GM13976 (cell line): ENCODE results near the gene MBOAT7.
"Not testable (repeated sequence)": the region's sequence is repeated elsewhere in the genome, so short reads cannot be mapped to it uniquely, and the experiment has no call there.

Experiments
- DNase-seq: peaks from one replicate; pipeline ENCODE4 v3.0.0; 2012; ENCODE audit warnings: low spot score
- CTCF ChIP-seq: IDR thresholded peaks from 2 replicates; pipeline ENCODE4 v1.5.1; 2012; ENCODE audit warnings: borderline replicate concordance, mild to moderate bottlenecking; ENCODE audit not compliant: insufficient read depth; ENCODE audit errors: extremely low read depth, missing control alignments, control extremely low read depth
- in situ Hi-C: fragments of 300-500 bp; cut with MboI; formaldehyde crosslinking; loops from one replicate; pipeline ENCODE4 v1.12.0; 2022; ENCODE audit warnings: low sequenced_read_pairs, mixed read lengths, inconsistent platforms; ENCODE audit not compliant: unreplicated experiment

MBOAT7 gene

GRCh38 chr19:54221947-54222346 lies 32.6 kb upstream of the MBOAT7 start:
- DNase-seq, in situ Hi-C loops: not testable (repeated sequence)

GRCh38 chr19:54219702-54220101 lies 30.3 kb upstream of the MBOAT7 start:
- in situ Hi-C loops, DNase-seq: not testable (repeated sequence)

DNA sequence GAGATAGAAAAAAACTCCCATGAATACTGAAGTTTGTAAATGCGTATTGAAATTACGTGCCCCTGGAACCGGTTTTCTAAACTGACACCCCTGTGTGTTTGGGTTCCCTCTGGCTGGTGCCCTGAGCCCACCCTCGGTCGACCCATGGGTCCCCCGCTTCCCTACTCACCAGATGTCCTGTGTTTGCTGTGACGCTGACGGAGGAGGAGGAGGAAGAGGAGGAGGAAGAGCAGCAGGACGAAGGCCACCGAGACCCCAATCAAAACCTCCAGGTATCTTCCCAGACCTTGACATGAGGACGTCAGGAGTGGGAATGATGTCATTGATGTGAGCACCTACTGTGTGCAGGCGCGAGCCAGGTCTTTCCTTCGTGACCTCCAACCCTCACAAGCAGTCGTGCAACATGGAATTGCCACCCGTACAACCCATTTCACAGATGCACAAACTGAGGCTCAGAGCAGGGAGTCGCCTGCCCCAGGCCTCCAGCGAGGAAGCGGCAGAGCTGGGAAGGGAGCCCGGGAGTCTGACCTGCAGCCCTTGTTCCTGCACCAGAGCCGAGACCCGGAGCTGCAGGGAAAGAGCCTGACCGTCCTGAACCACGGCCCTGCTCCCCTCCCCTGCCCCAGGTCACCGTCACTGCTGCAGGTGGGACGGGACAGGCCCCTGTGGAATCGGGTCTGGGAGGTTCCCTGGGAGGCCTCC lies 29.7 kb upstream of the MBOAT7 start:
- TF ChIP-seq CTCF: no peak
- in situ Hi-C loops: no loop called here
- DNase-seq: no peak

DNA sequence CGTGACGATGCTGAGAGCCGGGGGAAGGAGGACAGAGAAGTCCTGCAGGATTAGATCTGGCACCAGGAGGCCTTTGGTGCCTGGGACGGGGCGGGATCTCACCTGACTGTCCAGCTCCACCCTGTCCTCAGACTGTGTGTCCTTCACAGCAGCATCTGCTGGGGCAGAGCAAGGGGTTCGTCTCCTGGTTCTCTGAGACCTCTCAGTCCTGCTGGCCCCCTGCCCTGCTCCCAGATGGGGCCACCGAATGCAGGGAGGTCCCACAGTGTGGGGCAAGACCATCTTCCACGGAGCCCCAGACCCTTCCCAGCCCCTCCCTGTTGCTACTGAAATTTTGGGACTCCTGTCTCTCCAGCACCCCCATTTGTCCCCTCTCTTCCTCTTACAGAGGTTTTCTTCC lies 28.9 kb upstream of the MBOAT7 start:
- in situ Hi-C loops: no loop called here
- TF ChIP-seq CTCF: no peak
- DNase-seq: no peak

- in situ Hi-C loops, DNase-seq: not testable (repeated sequence)
These were observed 28.3 kb upstream of the MBOAT7 start for GRCh38 chr19:54217517-54218247.

GRCh38 chr19:54216869-54217268 lies 27.5 kb upstream of the MBOAT7 start:
- no peak for DNase-seq

GRCh38 chr19:54214734-54215133 lies 25.4 kb upstream of the MBOAT7 start:
- DNase-seq, in situ Hi-C loops: not testable (repeated sequence)

More at GRCh38 chr19:54216869-54217268, 27.5 kb upstream of the MBOAT7 start:
- no peak for TF ChIP-seq CTCF
- in situ Hi-C loops: no loop called here

DNA sequence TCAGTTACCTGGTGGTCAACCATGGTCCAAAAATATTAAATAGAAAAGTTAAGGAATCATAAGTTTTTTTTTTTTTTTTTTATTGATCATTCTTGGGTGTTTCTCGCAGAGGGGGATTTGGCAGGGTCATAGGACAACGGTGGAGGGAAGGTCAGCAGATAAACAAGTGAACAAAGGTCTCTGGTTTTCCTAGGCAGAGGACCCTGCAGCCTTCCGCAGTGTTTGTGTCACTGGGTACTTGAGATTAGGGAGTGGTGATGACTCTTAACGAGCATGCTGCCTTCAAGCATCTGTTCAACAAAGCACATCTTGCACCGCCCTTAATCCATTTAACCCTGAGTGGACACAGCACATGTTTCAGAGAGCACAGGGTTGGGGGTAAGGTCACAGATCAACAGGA lies 24.8 kb upstream of the MBOAT7 start:
- in situ Hi-C loops: not testable (repeated sequence)

DNA sequence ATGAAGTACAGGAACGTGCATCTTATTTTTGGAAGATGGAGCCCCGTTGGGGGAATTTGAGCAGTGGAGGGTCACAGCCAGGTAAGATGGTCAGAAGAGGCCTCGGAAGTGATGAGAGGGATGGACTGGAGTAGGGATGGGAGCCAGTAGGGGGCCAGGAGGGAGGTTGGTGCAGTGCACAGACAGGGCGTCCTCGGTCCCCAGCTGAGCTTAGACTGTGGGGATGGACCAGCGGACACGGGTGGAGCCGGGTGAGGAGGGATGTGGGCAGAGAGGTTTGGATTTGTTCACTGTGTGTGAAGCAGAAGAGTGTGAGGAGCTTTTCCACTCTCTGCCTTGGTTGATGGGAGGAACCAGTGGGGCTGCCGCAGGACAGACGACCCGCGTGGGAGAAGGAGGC lies 21.9 kb upstream of the MBOAT7 start:
- no peak for DNase-seq
- in situ Hi-C loops: no loop called here
- TF ChIP-seq CTCF: no peak

More for the DNA sequence above, 24.8 kb upstream of the MBOAT7 start:
- DNase-seq: not testable (repeated sequence)
